BJ (cell line): ENCODE data around the gene CFAP74. TPM values are rescaled to one million over a fixed set of nuclear protein-coding genes. Genes with fewer than 3 reads are reported as not detected.

ENCODE experiments used
- CTCF ChIA-PET: fragments of 350-600 bp; formaldehyde crosslinking; extraction: SDS; loops from one replicate; lab custom pipeline; 2021; ENCODE audit warnings: antibody characterized with exemption, inconsistent platforms; lab: Yijun Ruan, JAX
- POLR2A ChIA-PET: fragments of 300-600 bp; sonication (Branson Sonifier 250); formaldehyde crosslinking; extraction: SDS; loops from one replicate; lab custom pipeline; 2021; ENCODE audit warnings: antibody characterized with exemption; lab: Charles Lee
- DNase-seq: peaks from one replicate; pipeline ENCODE4 v3.0.0-alpha.2; 2011; ENCODE audit warnings: low read depth
- H3K27me3 ChIP-seq: 2 replicates; pipeline ENCODE4 v1.6.0; 2011; ENCODE audit warnings: low read length; ENCODE audit not compliant: control insufficient read depth, insufficient read depth
- H3K36me3 ChIP-seq: 2 replicates; pipeline ENCODE4 v1.5.1; 2011; ENCODE audit warnings: low read length; ENCODE audit not compliant: control insufficient read depth, insufficient read depth
- H3K4me3 ChIP-seq: 2 replicates; pipeline ENCODE4 v1.5.1; 2011; ENCODE audit warnings: low read depth, mild to moderate bottlenecking, control low read depth, low read length
- CTCF ChIP-seq: IDR thresholded peaks from 2 replicates; pipeline ENCODE4 v1.5.1; 2011; ENCODE audit warnings: low read depth, mild to moderate bottlenecking, control low read depth, inconsistent platforms, low read length, moderate library complexity; ENCODE audit not compliant: insufficient read depth
- polyA plus RNA-seq: library from polyadenylated mRNA; depleted of rRNA; stranded (reverse); fragments of >200 nt; gene quantifications from 2 replicates; pipeline ENCODE4 v1.2.3, GENCODE V29; 2011

CFAP74 gene
- polyA plus RNA-seq, 1 experiment = not detected

GRCh38 chr1:1941868-1942752 lies 61.5 kb downstream of the CFAP74 start:
- no peak overlapping the region for H3K4me3 ChIP-seq
- no peak for TF ChIP-seq CTCF
- DNase-seq = no peak
- CTCF ChIA-PET = interaction anchor here (1.2 to 3.6 kb wide), 4 partner anchors 23 to 197 kb away, joined by 3 to 50 read pairs (median 9); no protein-coding TSS in a partner anchor
- no peaks in the 10 kb centered on the region for H3K36me3 ChIP-seq
- peaks cover 3% of the 10 kb centered on the region; the same call in 1 of the 2 replicates for H3K27me3 ChIP-seq
- POLR2A ChIA-PET = no interaction called here

DNA sequence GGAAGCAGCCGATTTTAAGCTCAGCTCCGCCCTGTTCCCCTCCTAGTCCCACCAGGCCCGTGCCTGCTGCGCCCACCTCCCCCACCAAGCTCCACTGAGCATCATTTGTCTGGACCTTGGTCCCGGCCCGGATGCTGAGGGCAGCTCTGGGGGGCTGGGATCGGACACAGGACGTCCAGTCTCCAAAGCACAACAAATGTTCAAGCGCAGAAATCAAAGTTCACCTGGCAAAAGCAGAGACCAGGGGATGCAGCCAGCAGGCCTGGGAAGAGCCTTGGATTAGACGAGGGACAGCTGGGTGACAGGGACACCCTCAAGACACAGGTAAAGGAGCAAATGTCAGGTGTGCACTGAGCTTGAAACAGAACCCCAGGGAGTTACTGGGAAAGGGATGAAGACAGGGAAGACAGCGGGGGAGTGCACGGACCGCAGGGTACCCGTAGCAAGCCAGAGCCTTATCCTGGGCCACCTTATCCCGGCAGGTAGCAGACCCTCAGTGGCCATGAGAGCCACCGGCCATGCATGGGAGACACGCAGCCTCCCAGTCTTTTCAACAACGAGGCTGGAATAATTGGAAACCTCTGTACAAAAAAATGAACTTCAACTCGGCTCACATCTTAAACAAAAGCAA lies 62.3 kb downstream of the CFAP74 start:
- Histone ChIP-seq H3K27me3 (peaks cover 3% of the 10 kb centered on the region; the same call in 1 of the 2 replicates), H3K36me3 (no peaks in the 10 kb centered on the region), H3K4me3 (no peak overlapping the region)
- TF ChIP-seq CTCF = no peak
- POLR2A ChIA-PET = no interaction called here
- CTCF ChIA-PET = interaction anchor here (0.8 to 2.8 kb wide), 4 partner anchors 16 to 198 kb away, joined by 3 to 15 read pairs (median 4); no protein-coding TSS in a partner anchor
- no peak for DNase-seq

- no peak for TF ChIP-seq CTCF
- no peaks in the 10 kb centered on the region for H3K36me3 ChIP-seq
- no peak overlapping the region for H3K4me3 ChIP-seq
- 0 out of 2 replicates have a peak, but pooled peaks cover 1% of the 10 kb centered on the region for H3K27me3 ChIP-seq
- ChIA-PET POLR2A (no interaction called here), CTCF (interaction anchor here (2.8 kb wide), 1 partner anchor 104 kb away, joined by 15 read pairs; no protein-coding TSS in a partner anchor)
- no peak for DNase-seq
These were observed 63.5 kb downstream of the CFAP74 start for GRCh38 chr1:1940123-1940425.

DNA sequence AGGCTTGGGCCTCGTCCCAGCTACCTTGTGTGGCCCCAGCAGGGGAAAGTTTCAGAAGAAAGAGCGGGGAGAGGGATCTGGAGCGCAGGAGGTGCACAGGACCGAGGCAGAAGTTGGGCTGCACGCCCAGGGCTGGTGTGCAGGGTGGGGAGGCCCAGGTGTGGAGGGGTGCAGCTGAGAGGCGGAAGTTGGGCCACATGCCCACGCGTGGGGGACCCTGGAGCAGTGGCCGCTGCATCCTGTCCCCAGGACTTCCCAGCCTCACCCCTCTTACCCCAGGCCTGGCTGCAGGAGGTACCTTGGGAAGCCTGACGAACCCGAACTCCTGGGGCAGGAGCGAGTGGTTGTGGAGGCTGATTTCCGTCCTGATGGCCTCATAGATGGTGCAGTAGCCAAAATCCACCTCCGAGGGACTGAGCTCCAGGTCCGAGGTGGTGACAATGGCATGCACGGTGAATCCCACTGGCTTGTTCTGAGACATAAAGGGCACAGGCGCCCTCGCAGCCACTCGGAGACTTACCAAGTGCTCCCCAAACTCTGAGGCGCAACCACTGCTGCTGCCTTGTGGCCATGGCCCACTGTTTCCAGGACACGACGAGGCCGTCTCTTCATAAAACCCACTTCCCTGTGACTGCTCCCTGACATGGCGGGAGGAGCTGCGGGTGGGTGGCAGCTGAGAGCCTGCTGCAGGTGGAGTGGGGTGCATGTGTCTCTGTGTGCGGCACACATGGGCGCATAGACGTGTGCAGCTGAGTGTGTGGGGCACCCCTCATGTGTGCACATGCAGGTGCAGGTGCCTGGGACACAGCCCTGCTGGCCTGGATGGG lies 64.1 kb downstream of the CFAP74 start:
- DNase-seq = no peak
- ChIA-PET POLR2A (no interaction called here), CTCF (interaction anchor here (2.8 kb wide), 1 partner anchor 105 kb away, joined by 15 read pairs; no protein-coding TSS in a partner anchor)
- 0 out of 2 replicates have a peak, but pooled peaks cover 1% of the 10 kb centered on the region for H3K27me3 ChIP-seq
- no peaks in the 10 kb centered on the region for H3K36me3 ChIP-seq
- TF ChIP-seq CTCF = no peak
- H3K4me3 ChIP-seq = no peak overlapping the region
